ENCODE measurements around the gene AMBP.
"Not testable (repeated sequence)": the region's sequence is repeated elsewhere in the genome, so short reads cannot be mapped to it uniquely, and the experiment has no call there.

AMBP gene

DNA sequence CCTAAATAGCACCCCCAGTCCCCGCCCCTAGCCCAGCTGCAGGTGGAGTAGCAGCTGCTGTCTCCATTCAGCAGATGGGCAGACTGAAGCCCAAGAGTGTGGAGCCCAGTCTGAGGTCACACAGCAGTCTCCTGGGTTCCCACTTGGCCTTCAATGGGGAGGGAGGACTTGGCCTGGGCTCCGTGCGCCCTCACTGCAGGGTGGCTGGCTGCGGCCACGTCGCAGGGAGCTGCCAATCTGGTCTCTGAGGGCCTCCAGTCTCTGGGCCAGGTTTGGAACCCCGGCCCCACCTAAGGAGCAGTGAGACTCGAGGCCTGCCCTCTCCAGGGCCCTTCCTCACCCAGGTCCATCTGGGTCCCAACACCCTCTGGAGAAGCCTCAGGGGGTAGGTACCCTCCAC is 13.6 kb upstream of the AMBP start:
- no peak for DNase-seq

DNA sequence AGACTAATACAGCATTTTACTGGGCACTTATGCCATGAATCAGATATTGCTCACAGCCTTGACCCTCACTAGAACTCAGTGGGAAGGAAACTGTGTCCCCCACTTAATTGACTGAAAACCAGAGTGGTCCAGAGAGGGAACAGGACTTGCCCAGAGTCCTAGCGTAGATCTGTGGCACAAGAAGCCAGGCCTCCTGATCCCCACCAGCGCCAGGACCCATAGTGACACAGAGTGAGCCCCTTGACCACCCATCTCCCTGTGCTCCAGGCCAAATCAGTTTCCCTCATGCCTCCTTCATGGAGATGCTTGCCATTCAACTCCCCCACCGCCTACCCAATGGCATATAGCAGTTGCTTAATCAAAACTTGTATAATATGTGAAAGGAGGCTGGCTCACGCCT is 12.7 kb upstream of the AMBP start:
- no peak for DNase-seq

DNA sequence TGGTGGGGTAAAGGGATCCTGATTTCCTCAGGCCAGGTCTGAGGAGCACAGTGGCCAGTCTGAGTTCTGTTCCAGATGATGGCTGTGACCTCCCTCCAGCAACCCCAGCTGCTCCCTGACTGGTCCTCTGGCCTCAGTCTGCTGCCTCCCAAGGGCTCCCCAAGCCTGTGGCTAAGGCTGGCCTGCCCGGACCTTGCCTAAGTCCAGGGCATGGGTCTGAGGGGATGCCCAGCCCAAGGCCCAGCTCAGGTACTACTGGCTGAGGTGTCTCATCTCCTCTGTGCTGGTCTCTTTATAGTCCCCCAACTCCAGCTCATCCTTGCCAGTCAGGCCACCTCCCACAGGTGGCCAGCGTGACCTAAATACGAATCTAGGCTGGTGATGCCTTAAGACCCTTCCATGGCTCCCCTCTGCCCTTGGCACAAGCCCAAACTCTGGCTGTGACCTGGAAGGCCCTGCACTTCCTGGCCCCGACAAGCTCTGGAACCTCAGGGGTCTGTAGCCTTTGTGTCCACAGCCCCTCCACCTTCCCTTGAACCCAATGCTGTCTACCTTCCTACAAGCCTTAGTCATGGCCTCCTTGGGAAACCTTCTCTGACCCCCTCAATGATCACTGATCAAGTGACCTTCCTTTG is 11.2 kb upstream of the AMBP start:
- no peak for DNase-seq

DNA sequence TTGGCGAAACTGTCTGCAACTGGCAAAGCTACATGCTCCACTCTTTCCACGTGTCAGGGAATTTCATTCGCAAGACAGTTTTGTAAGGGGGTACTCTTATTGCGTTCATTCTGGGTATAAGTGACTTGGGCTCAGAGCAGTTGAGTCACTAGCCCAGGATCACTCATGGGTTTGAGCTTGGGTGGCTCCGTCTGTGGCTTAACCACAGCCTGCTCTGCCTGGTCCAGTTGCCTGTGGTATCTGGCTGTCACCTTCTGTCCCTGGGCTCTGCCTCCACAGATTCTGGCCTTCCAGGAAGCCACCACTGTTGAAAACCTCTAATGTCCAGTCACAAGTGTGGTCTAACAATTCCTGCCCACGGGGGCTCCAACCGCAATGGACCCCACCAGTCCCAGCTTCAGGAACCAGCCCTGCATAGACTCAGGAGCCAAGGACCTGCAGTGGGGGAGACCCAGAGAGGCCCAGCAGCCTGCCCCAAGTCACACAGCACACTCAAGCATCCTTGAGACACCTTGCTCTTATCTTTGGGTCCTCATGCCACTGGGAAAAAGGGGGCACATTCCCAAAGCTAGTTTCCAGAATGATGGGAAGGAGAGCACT is 10.6 kb upstream of the AMBP start:
- no peak for DNase-seq

DNA sequence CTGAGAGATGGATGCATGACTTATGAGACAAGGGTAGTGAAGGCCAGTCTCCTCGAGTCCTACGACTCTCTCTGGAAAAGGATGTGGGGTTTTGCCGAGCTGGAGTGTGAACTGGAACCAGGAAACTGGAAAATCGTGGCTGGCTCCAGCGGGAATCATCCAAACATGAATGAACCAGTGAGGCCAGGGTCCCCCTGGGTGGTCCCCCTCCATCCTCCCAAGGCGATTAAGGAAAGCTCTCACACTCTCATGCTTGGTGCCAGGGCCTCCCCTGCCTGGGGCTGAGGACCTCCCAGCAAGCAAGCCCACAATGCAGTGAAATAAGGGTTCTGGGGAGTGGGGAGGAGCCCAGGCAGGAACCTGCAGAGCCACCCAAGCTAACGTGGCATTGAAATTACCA is 9.6 kb upstream of the AMBP start:
- no peak for DNase-seq

DNA sequence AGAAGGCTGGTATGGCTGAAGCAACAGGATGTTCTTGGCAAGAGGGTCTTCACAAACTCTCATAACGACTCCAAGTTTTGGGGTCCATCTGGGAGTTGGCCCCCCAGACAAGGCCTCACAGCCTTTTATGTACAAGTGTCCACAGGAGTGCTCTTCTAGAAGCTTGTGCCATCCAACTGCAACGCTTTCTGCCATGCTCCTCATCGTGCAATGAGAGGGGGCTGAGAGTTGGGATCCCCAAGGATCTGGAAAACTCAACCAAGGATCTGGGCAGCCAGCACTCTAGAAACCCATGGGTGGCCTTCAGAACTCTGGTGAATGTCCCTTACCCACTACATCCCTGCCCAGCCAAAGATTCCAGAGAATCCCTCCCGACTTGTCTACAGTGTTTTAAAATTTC is 8.5 kb upstream of the AMBP start:
- DNase-seq: no peak

DNA sequence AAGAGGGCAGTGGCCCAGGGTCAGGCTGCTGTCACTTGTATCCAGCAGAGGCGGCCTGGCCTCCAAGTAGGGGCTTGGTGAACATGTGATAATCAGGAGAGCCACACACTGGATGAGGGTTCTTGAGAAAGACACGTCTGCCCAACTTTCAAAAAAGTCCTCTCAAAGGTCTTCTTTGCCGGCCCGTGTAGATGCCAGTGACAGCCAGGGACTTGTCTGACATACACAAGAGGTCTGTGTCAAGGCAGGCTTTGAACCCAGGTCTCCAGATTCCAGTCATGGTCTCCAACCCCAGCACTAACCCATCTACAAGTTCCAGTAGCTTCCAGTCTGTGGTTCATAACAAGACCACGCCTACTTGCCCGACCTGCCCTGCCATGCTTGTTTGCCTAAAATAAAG is 7.9 kb upstream of the AMBP start:
- no peak for DNase-seq

DNA sequence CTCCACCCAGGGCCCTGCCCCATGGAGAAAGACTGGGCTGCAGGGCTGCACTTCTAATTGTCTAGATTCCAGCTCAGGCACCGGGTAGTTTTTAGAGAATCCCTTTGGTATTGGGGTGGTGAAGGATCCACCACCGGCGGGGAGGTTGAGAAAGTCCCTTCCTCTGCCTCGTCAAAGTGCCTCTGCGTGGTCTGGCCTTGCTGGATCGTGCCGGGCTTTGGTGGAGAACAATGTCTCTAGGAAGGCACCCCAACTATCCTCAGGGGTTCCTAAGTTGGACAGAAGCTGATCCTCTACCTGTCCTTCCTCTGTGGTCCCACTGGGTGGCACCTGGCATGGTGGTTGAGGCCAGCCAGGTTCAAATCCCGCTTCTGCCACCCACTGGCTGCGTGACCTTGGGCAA is 7.3 kb upstream of the AMBP start:
- DNase-seq: no peak

DNA sequence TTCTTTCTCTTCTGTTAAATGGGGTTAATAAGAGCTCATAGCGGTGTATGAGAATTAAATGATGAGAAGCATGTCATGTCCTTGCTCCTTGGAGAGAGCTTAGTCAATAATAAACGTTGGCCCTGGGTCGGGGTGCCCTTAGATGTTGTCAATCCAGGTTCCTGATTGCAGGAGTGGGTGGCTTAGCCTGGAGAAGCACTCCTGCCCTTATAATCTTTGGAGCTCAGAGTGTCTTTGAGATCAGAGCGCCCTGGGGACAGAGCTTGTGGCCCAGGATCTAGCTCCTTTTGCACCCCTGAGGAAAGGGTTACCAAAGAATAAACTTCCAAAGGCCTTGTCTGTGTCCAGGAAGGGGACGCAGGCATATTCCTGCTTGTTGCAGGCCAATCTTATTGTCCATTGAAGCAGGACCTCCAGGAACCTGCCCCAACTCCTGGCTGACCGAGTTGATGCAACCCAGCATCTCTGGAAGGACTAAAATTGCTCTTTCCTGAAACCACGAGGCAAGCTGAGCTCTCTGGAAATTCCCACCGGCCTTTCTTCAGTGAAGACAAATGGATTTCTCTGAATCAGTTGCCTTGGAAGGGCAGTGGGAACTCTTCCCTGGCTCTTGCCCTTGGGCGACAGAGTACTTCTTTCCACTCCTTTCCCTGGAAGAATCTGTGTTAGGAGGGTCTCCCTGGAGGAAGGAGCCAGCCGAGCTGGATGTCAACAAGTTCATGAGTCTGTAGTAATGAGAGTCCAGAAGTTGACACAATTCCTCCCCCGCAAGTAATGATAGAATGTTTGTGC is 6.4 kb upstream of the AMBP start:
- no peak for DNase-seq

DNA sequence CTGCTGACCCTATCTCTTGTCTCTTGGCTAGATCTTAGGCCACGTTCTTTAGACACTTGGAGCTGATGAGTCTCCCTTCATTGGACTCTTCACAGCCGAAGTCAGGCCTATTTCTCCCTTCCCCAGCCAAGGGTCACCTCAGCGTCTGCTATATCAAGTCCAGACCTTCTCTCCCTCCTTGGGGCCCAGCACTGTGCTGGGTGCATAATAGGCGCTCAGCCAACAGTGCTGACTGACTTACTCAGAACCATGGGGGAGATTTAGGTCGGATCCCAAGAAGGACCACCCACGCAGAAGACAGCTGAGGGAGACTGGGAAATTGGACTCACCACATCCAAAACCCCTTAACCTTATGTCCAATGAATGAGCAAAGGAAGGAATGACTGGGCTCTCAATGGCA is 5.6 kb upstream of the AMBP start:
- DNase-seq: no peak

DNA sequence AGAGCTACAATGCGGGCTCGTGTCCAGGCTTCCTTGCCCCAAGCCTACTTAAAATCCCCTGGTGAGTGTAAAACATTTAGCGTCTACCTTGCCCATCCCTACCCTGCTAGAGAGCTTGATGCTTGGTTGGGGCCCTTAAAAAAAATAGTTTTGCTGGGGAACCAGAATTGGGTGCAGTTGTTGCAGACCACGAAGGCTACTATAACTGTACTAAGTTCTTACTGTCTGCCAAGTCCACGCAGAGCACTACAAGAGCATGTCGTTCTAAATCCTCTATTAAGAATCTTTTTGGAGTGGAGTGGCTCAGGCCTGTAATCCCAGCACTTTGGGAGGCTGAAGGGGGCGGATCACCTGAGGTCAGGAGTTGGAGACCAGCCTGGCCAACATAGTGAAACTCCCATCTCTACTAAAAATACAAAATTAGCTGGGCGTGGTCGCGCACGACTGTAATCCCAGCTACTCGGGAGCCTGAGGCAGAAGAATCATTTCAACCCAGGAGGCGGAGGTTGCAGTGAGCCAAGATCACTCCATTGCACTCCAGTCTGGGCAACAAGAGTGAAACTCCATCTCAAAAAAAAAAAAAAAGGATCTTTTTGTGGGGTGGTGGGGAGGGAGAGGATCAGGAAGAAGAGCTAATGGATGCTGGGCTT is 4.8 kb upstream of the AMBP start:
- not testable (repeated sequence) for DNase-seq

DNA sequence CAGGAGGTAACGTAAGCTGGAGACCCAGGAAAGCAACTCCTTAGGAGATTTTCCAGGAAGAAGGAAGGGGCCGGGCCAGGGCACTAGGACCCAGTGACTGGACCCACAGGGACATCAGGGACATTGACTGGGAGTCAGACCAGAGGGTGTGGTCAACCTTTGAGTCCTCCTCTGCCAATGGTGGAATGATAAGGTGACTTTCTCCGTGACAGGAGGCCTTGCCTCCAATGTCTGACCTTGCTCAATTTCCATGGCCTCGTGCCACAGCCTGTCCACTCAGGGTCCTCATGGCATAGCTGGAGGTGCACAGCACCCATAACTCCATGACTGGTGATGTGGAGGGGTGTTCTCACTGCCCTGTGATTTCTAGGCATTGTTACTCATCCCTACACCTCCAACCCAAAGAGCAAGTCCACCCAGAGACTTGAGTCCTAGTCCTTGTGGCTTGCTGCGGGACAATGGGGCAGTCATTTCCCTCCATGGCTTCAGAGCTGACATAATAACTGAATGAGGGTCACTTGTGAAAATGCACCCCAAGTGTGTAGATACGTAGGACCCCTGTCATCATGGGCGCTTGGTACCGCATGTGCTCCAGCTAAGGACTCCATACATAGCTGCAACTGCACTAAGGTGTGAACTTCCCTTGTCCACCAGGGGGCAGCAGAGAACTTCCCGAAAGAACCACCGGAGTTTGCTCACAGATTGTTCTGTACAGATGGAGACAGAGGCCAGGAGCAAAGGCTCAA is 4.1 kb upstream of the AMBP start:
- peak; percentile 59 for DNase-seq

DNA sequence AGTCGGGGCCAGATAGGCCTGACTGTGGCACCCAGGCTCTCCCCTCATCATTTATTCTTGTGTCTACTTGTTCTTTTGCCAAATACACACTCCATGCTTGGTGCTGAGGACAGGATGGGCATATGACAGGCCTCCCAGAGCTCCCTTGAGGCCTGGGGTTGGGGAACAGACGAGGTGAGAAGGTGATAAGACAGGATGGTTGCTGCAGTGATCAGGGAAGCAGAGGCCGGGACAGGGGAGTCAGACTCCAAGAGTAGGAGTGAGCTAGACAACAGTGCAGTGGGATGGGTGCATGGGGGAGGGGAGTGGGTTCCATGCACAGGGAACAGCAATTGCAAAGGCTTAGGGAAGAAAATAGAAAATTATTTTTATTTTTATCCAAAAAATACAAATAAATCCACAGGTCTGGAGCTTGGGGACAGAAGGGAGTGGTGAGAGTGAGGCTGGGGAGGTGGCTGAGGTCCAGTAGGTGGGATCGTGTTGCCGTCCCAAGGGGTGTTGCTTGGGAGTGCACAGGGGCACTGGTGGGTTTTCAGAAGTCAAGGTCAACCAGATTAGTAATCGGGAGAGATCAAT is 3.4 kb upstream of the AMBP start:
- DNase-seq: no peak

DNA sequence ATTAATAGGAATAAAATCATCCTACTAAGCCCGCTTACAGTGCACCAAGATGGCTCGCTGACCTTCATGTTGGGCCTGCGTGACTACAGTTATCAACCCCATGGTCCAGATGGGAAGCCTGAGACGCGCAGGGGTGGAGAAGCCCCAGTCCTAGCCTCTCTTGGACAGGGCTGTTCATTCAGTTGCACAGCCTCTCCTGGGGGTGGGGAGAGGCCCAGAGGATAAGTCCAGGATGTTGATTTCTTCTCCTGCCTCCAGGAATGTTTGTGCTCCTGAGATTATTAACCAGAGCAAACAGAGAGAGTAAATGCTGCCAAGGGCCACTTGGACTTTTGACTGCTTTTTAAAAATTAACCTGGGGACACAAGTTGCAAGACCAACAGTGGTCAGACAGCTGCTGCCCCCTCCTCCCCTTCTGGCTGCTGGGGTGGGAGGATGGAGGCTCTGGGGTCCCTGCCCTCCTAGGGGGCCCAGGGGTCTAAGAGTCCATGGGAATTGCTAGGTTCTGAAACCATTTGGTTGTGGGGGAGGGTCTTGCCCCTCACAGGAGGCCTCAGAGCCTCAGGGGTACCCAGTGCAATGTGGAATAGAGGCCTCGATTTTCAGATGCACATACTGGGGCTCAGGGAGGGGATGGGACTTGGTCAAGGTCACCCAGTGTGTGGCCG is 2.8 kb upstream of the AMBP start:
- no peak for DNase-seq

DNA sequence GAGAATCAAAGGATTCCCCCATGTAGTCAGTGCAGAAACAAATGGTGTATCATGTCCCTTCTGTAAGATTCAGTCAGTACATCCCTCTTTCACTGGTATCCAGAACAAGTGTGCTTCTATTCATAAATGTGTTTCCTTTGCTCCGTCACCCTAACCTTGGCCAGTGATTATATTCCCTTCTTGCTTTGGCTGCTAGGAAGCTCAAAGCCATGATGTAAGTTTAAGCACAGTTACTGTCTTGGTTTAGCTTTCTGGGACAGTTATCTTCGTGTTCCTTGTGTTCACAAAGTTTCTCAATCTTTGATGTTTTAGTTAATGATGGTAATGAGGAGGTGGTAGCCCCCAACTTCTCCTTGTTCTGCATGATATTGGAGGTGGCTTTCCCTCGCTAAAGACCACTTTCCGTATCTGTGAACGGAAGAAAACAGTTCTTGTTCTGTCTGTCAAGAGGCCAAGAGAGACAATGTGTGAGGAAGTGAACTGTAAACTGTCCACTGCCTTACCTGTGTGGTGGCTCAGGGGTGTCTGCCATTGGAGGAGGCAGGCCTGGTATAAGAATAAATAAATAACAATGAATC is 2.2 kb upstream of the AMBP start:
- DNase-seq: no peak

DNA sequence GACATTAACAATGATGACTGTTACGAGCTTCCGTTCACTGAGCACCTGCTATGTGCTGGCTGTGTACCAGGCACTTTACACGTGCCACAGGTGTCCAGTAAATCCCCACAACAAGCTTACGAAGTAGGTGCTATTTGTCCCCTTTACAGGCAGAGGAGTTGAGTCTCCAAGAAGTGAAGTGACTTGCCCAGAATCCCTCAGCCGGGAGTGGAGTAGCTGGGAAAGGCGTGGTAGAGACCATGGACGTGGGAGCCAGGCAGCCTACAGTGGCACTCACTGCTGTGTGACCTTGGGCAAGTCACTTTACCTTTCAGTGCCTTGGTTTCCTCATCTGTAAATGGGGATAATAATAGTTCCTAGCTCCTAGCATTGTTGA is 669 bp upstream of the AMBP start:
- DNase-seq: no peak

DNA sequence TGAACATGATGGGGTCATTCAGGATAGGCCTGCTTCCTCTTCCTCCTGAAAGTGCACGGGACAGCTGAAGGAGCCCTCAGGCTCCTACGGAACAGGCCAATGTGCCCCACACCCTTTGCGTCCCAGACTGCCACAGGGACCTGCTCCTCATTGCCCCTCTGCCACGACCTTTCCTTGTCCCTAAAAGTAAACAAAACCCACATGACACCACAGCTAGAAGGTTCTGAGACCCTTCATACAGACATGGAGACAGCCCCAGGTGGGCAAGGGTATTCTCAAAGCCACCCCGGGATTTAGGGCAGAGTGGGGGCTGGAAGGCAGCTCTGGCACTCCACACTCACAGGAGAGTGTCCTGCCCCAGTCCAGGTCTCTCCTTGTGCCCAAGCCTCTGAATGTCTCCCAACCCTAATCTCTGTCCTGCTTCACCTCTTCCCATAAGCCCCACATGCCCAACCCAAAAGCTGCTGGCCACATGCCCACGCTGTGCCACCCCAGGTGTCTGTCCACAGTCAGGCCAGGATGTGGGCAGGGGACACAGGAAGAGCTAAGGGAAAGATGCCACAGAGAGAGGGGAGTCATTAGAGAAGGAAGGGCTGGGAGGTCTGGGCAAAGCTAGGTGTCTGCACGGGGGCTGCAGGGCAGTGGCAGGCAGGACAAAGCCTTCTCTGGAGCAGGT is 800 bp downstream of the AMBP start:
- DNase-seq: no peak

DNA sequence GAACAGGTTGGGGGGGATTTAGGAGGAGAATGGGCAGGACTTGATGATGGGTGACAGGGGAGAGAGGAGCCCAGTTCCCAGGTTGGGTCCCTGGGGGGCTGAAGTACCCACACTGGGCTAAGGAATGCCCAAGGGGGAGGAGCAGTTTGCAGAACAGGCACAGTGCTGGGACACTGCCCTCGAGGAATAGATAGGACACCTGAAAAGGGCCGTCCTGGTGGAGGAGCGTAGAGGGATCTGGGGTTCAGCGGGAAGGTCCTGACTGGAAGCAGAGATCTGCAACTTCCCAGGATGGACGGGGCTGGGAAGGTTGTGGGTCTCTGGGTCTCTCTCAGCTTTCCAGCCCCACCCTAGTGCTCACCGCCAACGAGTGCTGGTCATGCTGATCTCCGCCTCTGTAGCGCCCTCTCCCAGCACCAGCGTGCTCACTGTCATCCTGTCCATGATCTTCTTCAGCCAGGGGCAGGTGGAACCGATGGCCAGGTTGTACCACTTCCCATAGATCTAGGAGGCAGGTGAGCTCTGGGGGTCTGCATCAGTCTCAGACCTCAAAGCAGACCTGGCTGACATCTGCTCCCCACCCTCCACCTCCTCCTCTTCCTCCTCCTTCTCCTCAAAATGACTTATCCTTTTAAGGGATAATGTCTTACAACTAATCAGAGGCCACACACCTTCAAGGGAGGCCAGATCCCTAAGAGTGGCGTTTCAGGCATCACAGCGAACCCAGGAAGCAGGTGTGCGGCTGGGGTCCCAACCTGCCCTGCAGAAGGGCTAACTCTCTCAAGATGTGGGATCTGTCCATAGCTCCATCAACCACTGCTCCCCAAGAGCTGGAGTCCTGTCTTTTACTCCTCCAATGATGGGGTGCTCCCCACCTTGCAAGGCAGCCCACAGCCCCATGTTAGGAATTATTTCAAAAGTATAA is 1.6 kb downstream of the AMBP start:
- DNase-seq: no peak

DNA sequence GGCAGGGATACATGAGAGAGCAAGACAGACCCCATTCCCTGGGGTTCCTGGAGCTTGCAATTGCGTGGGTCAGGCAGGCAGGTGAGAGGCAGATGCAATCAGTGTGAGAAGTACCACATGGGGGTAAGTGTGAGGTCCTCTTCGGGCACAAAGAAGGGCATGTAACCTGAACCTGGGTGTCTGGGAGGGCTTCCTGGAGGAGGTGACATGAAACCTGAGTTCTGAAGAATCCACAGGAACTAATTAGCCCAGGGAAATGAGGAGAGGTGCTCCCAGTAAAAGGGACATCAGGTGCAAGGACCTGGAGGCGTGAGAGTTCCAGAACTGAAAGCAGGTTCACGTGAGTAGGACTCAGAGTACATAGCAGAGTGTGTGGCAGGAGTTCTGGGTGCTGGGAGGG is 2.5 kb downstream of the AMBP start:
- no peak for DNase-seq
